OCI-LY1 (cell line): ENCODE measurements around the gene HSP90AB1.

ENCODE experiments used
- EZH2 ChIP-seq: fragments of 200-600 bp; sonication (generic), shearing (Covaris generic); IDR thresholded peaks from 2 replicates; pipeline ENCODE4 v1.8.0; 2017; ENCODE audit warnings: borderline replicate concordance, mixed run types, mild to moderate bottlenecking, antibody characterized with exemption, low read length, moderate library complexity, mixed read lengths
- TF ChIP-seq, protein P1 (sequence below): fragments of 200-600 bp; sonication (generic), shearing (Covaris generic); IDR thresholded peaks from 2 replicates; pipeline ENCODE4 v1.5.1; 2017; ENCODE audit warnings: mild to moderate bottlenecking, antibody characterized with exemption, low read length, moderate library complexity, mixed read lengths

DNA sequence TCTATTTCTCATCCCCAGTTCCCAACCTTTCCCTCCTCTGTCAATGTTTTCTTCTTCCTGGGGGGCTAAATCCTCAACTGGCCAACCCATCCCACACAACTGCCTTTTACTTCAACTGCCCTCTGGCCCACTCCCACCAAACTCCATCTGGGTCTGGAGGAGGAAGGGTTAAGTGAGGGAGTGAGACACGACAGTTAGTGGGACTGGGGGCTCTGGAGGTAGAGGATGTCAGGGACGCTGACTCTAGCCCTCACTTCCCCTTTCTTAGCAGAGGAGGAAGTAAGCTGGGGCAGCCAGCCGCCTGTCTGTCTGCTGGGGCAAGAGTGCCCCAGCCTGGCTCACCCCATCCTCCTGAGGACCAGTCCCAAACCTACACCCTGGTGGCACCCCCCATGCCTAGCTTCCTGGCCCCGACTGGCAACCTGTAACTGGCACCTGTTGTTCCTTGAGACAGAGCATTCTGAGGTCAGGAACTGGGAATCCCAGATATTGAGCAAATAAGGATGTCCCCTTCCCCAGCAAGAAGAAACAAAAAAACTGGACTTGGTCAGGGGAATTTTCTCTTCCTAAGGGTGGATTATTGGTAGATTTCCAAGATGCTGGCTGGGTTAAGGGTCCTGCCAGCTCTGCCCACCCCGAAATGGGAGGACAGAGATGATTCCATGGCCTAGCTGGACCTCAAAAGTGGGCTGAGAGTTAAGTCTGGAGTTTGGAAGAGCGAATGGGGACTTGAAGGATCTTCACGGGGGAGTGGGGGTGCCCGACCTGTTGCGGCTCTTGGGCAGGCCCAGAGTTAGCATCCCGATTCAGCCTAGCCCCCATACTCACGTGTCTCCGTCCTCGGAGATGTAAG, 17.5 kb downstream of the HSP90AB1 start:
- TF ChIP-seq, protein P1, sequence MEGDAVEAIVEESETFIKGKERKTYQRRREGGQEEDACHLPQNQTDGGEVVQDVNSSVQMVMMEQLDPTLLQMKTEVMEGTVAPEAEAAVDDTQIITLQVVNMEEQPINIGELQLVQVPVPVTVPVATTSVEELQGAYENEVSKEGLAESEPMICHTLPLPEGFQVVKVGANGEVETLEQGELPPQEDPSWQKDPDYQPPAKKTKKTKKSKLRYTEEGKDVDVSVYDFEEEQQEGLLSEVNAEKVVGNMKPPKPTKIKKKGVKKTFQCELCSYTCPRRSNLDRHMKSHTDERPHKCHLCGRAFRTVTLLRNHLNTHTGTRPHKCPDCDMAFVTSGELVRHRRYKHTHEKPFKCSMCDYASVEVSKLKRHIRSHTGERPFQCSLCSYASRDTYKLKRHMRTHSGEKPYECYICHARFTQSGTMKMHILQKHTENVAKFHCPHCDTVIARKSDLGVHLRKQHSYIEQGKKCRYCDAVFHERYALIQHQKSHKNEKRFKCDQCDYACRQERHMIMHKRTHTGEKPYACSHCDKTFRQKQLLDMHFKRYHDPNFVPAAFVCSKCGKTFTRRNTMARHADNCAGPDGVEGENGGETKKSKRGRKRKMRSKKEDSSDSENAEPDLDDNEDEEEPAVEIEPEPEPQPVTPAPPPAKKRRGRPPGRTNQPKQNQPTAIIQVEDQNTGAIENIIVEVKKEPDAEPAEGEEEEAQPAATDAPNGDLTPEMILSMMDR: no peak
- no peak for TF ChIP-seq EZH2
